ENCODE results near the gene NPIPA1.
"Not testable (repeated sequence)": the region's sequence is repeated elsewhere in the genome, so short reads cannot be mapped to it uniquely, and the experiment has no call there.

Gene NPIPA1

DNA sequence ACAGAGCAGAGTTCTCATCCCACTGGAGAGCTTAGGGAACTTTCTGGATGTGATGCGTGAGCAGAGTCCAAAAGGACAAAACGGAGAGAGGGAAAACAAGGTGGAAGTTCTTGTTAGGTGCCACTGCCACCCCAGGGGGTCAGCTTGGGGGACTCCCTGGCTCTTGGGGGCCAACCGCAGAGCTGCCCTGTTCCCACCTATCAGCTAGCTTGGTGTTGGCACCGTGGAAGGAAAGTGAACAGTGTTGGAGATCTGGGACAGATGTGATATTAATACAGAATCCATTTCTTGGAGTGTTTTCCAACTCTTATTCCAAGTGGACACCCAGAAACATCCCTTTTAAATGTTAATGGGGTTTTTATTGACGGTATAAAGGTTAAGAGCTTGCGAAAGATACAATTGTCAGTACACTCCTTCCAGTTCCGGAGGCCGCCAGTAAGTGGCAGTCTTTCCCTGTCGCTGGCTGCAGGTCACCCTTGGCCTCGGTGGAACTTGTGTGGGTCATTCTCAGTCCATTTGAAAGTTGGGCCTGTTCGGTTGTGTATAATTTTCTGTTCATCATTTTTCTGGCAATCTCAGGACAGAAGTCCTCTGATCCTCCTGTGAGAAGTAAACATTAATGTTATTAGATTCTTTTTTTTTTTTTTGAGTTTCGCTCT, 40.1 kb upstream of the NPIPA1 start:
- DNase-seq; H3K79me1 ChIP-seq (ENCODE audit: low read length); H2AK5ac ChIP-seq (ENCODE audit: low read length); H2BK12ac ChIP-seq (ENCODE audit: low read length); H2AFZ ChIP-seq (ENCODE audit: insufficient read depth, low read length, poor library complexity); H3K9me3 ChIP-seq (ENCODE audit: insufficient read depth, low read depth, low read length); H3K18ac ChIP-seq (ENCODE audit: low read length); H3K27me3 ChIP-seq (ENCODE audit: insufficient read depth, low read length); H3K27ac ChIP-seq (ENCODE audit: low read depth, low read length); H3K4ac ChIP-seq (ENCODE audit: low read depth, low read length); H3K9ac ChIP-seq (ENCODE audit: low read length); H3K4me2 ChIP-seq (ENCODE audit: low read length); H2BK120ac ChIP-seq (ENCODE audit: insufficient read depth, low read length, poor library complexity); H4K12ac ChIP-seq (ENCODE audit: low read depth, low read length); H4K8ac ChIP-seq (ENCODE audit: low read depth, low read length); H3K14ac ChIP-seq (ENCODE audit: low read length); H3K4me1 ChIP-seq (ENCODE audit: control insufficient read depth in 1 of 2, insufficient read depth in 2 of 2, low read length in 2 of 2); H3K23ac ChIP-seq (ENCODE audit: low read length); H3K79me2 ChIP-seq (ENCODE audit: control insufficient read depth, insufficient read depth, low read length, poor library complexity); H3K4me3 ChIP-seq (ENCODE audit: low read depth, low read length); H4K91ac ChIP-seq (ENCODE audit: low read depth, low read length); H2BK5ac ChIP-seq (ENCODE audit: low read depth, low read length, poor library complexity); H3K36me3 ChIP-seq (ENCODE audit: control insufficient read depth in 1 of 2, insufficient read depth in 2 of 2, low read length in 2 of 2): not testable (repeated sequence)
- no CpG with 5 or more reads among the region's 12 CpGs for WGBS (ENCODE audit: extremely low coverage, insufficient coverage, insufficient read length)

DNA sequence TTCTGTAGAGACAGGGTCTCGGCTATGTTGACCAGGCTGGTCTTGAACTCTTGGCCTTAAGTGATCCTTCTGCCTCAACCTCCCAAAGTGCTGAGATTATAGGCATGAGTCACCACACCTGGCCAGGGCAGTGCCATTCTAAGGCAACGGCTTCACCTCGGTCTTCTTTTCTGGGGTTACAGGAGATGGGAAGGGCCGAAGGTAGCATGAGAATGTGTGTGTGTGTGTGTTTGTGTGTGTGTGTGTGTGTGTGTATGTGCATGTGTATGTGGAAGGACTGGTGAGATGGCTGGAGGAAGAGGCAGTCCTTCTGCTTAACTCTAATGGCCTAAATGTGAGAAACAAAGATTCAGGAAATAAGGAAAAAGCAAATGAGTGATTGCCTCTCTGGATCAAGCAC, 39.1 kb upstream of the NPIPA1 start:
- not testable (repeated sequence) for H2BK120ac ChIP-seq (ENCODE audit: insufficient read depth, low read length, poor library complexity); H3K27ac ChIP-seq (ENCODE audit: low read depth, low read length); H3K79me2 ChIP-seq (ENCODE audit: control insufficient read depth, insufficient read depth, low read length, poor library complexity); H3K18ac ChIP-seq (ENCODE audit: low read length); H3K36me3 ChIP-seq (ENCODE audit: control insufficient read depth in 1 of 2, insufficient read depth in 2 of 2, low read length in 2 of 2); H2BK12ac ChIP-seq (ENCODE audit: low read length); H2AFZ ChIP-seq (ENCODE audit: insufficient read depth, low read length, poor library complexity); H3K9ac ChIP-seq (ENCODE audit: low read length); DNase-seq; H3K14ac ChIP-seq (ENCODE audit: low read length); H4K91ac ChIP-seq (ENCODE audit: low read depth, low read length); H4K12ac ChIP-seq (ENCODE audit: low read depth, low read length); H3K4me2 ChIP-seq (ENCODE audit: low read length); H3K4me3 ChIP-seq (ENCODE audit: low read depth, low read length); H3K79me1 ChIP-seq (ENCODE audit: low read length); H3K4ac ChIP-seq (ENCODE audit: low read depth, low read length); H2BK5ac ChIP-seq (ENCODE audit: low read depth, low read length, poor library complexity); H3K4me1 ChIP-seq (ENCODE audit: control insufficient read depth in 1 of 2, insufficient read depth in 2 of 2, low read length in 2 of 2); H3K27me3 ChIP-seq (ENCODE audit: insufficient read depth, low read length); H3K9me3 ChIP-seq (ENCODE audit: insufficient read depth, low read depth, low read length); H2AK5ac ChIP-seq (ENCODE audit: low read length); H4K8ac ChIP-seq (ENCODE audit: low read depth, low read length); H3K23ac ChIP-seq (ENCODE audit: low read length)
- WGBS (ENCODE audit: extremely low coverage, insufficient coverage, insufficient read length): no CpG with 5 or more reads among the region's 4 CpGs

GRCh38 chr16:14903191-14903957, 33.9 kb upstream of the NPIPA1 start:
- H4K91ac ChIP-seq (ENCODE audit: low read depth, low read length); H3K79me1 ChIP-seq (ENCODE audit: low read length); H3K14ac ChIP-seq (ENCODE audit: low read length); H4K8ac ChIP-seq (ENCODE audit: low read depth, low read length); H3K23ac ChIP-seq (ENCODE audit: low read length); H2BK12ac ChIP-seq (ENCODE audit: low read length); H3K9ac ChIP-seq (ENCODE audit: low read length); H3K9me3 ChIP-seq (ENCODE audit: insufficient read depth, low read depth, low read length); H2BK120ac ChIP-seq (ENCODE audit: insufficient read depth, low read length, poor library complexity); H3K79me2 ChIP-seq (ENCODE audit: control insufficient read depth, insufficient read depth, low read length, poor library complexity); H2AK5ac ChIP-seq (ENCODE audit: low read length); H3K27me3 ChIP-seq (ENCODE audit: insufficient read depth, low read length); H2BK5ac ChIP-seq (ENCODE audit: low read depth, low read length, poor library complexity); H3K4me2 ChIP-seq (ENCODE audit: low read length); H3K27ac ChIP-seq (ENCODE audit: low read depth, low read length); H4K12ac ChIP-seq (ENCODE audit: low read depth, low read length); H2AFZ ChIP-seq (ENCODE audit: insufficient read depth, low read length, poor library complexity); H3K36me3 ChIP-seq (ENCODE audit: control insufficient read depth in 1 of 2, insufficient read depth in 2 of 2, low read length in 2 of 2); H3K4me3 ChIP-seq (ENCODE audit: low read depth, low read length); H3K4ac ChIP-seq (ENCODE audit: low read depth, low read length); H3K4me1 ChIP-seq (ENCODE audit: control insufficient read depth in 1 of 2, insufficient read depth in 2 of 2, low read length in 2 of 2); H3K18ac ChIP-seq (ENCODE audit: low read length); DNase-seq: not testable (repeated sequence)
- no CpG with 5 or more reads among the region's 8 CpGs for WGBS (ENCODE audit: extremely low coverage, insufficient coverage, insufficient read length)

DNA sequence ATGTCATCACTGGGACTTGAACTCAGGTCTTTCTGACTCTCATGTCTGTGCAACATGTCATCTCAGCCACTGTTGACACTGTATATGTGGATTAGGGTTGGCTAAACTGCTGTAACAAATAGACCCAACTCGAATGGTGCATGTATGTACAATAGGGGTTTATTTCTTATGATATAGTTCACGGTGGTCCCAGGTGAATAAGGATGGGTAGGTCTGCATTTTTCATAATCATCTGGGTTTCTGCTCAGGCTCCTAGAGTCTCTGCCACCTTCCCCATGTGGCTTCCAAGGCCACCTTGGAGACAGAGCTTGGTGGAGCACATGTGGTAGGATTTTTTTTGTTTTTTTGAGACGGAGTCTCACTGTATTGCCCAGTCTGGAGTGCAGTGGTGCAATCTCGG, 27.5 kb upstream of the NPIPA1 start:
- H3K9ac ChIP-seq (ENCODE audit: low read length); H3K27me3 ChIP-seq (ENCODE audit: insufficient read depth, low read length); H3K18ac ChIP-seq (ENCODE audit: low read length); H2BK5ac ChIP-seq (ENCODE audit: low read depth, low read length, poor library complexity); H4K91ac ChIP-seq (ENCODE audit: low read depth, low read length); H2BK120ac ChIP-seq (ENCODE audit: insufficient read depth, low read length, poor library complexity); H3K4me2 ChIP-seq (ENCODE audit: low read length); H4K8ac ChIP-seq (ENCODE audit: low read depth, low read length); H2AFZ ChIP-seq (ENCODE audit: insufficient read depth, low read length, poor library complexity); H3K14ac ChIP-seq (ENCODE audit: low read length); H3K23ac ChIP-seq (ENCODE audit: low read length); H4K12ac ChIP-seq (ENCODE audit: low read depth, low read length); H3K4ac ChIP-seq (ENCODE audit: low read depth, low read length); H3K9me3 ChIP-seq (ENCODE audit: insufficient read depth, low read depth, low read length); H2BK12ac ChIP-seq (ENCODE audit: low read length); H3K27ac ChIP-seq (ENCODE audit: low read depth, low read length); H3K4me1 ChIP-seq (ENCODE audit: control insufficient read depth in 1 of 2, insufficient read depth in 2 of 2, low read length in 2 of 2); H3K36me3 ChIP-seq (ENCODE audit: control insufficient read depth in 1 of 2, insufficient read depth in 2 of 2, low read length in 2 of 2); H3K79me2 ChIP-seq (ENCODE audit: control insufficient read depth, insufficient read depth, low read length, poor library complexity); H2AK5ac ChIP-seq (ENCODE audit: low read length); H3K4me3 ChIP-seq (ENCODE audit: low read depth, low read length); H3K79me1 ChIP-seq (ENCODE audit: low read length); DNase-seq: not testable (repeated sequence)
- no CpG with 5 or more reads among the region's 4 CpGs for WGBS (ENCODE audit: extremely low coverage, insufficient coverage, insufficient read length)
